H1 (cell line): ENCODE data around the gene PPP1R2B. TPM values are rescaled to one million over a fixed set of nuclear protein-coding genes. Genes with fewer than 3 reads are reported as not detected.

Source experiments
- ASH2L ChIP-seq: fragments of 200-600, 300-600 bp; sonication (generic); IDR thresholded peaks from one replicate; pipeline ENCODE4 v1.7.1; 2017; ENCODE audit warnings: low read length
- KDM4A ChIP-seq: IDR thresholded peaks from one replicate; pipeline ENCODE4 v1.7.1; 2012; ENCODE audit warnings: low read depth, mild to moderate bottlenecking, moderate library complexity, low read length, inconsistent platforms; ENCODE audit not compliant: severe bottlenecking
- POLR2AphosphoS5 ChIP-seq: IDR thresholded peaks from 2 replicates; pipeline ENCODE4 v1.6.1; 2011; ENCODE audit warnings: low read depth, low read length
- TEAD4 ChIP-seq: IDR thresholded peaks from 2 replicates; pipeline ENCODE4 v1.6.1; 2012; ENCODE audit warnings: low read depth, low read length, inconsistent platforms, mixed read lengths
- polyA plus RNA-seq, 7 experiments: library from polyadenylated mRNA; depleted of rRNA in 3 of 7; stranded (reverse) in 5 of 7; unstranded in 2 of 7; fragments of >200 nt in 5 of 7; fragments of 200-250 nt in 2 of 7; gene quantifications; 1 replicate in 5 of 7; 2 replicates in 1 of 7; 4 replicates in 1 of 7; pipeline versions ENCODE4 v1.2.1 to v1.2.3, GENCODE V29; 2011 to 2013; ENCODE audit warnings: missing spikeins in 2 of 7, mixed read lengths in 2 of 7
- total RNA-seq: library from RNA; stranded (reverse); fragmentation: NEBNext Ultra II Directional; extraction: Animal tissue kit (Norgen Biotek cat#: 25700); gene quantifications from 2 replicates; pipeline ENCODE4 v1.2.1, GENCODE V29; 2021

The PPP1R2B gene
- total and polyA plus RNA-seq, 2 of the 8 experiments (the other 6 are each of a cell fraction or from before 2014, with no cell fraction given): not detected

DNA sequence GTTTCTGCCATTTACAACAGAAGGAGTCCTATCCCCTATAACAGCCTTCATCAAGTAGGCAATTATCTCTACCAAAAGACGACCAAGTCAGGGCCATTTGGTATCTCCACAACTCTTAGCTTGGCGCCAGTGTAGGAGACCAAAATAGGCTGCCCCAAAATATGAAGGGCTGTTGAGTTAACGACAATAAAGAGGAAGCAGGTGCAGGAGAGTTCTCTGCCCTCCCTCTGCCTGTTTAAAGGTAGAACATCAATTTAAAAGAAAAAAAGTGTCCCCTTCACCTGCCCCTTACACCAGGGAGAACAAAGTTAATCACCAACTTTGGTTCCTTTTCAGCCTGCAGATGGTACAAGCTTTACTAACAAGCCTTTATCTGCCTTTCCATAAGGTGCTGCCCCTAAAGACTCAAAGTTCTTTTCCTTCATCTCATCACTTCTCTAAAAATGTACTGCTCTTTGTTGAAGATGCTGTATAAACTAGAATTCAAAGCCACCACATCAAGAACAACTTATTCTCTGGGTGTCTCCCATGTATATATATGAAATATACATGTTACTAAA is 33.3 kb downstream of the PPP1R2B start (continued):
- TF ChIP-seq KDM4A (no peak), TEAD4 (no peak), POLR2AphosphoS5 (no peak), ASH2L (no peak)
